Prostate gland (tissue), 2 donors: ENCODE results near the gene TANGO6. TPM values are rescaled to one million over a fixed set of nuclear protein-coding genes. Genes with fewer than 3 reads are reported as not detected.

Experiments
- DNase-seq: peaks from one replicate; pipeline ENCODE4 v3.0.0-alpha.2; 2019; ENCODE audit warnings: low spot score
- H3K27ac ChIP-seq, 2 donors: fragments of 200-600 bp; sonication (generic); 2 replicates each; pipeline ENCODE4 v1.5.1; 2017 to 2019
- H3K27me3 ChIP-seq: fragments of 200-600 bp; sonication (generic); replicated peaks from 2 replicates; pipeline ENCODE4 v1.5.1; 2019; ENCODE audit not compliant: insufficient read depth
- H3K36me3 ChIP-seq, 2 donors: fragments of 200-600 bp; sonication (generic); 1 replicate in 1 of 2; 2 replicates in 1 of 2; pipeline versions ENCODE4 v1.5.1 to v1.8.1; 2017 to 2019
- H3K4me1 ChIP-seq: fragments of 200-600 bp; sonication (generic); replicated peaks from 2 replicates; pipeline ENCODE4 v1.5.1; 2019
- H3K4me3 ChIP-seq, 2 donors: fragments of 200-600 bp; sonication (generic); 2 replicates each; pipeline ENCODE4 v1.5.1; 2017 to 2019
- H3K9me3 ChIP-seq: fragments of 200-600 bp; sonication (generic); 2 replicates; pipeline ENCODE4 v1.5.1; 2017
- POLR2A ChIP-seq: fragments of 450-650 bp; IDR thresholded peaks from one replicate; pipeline ENCODE4 v1.6.1; 2016; ENCODE audit warnings: antibody characterized with exemption, mild to moderate bottlenecking
- POLR2AphosphoS5 ChIP-seq: sonication (generic); formaldehyde crosslinking; IDR thresholded peaks from one replicate; pipeline ENCODE4 v1.6.1; 2017; ENCODE audit warnings: antibody characterized with exemption
- WGBS: methylation state at CpG from one replicate; pipeline ENCODE4 v1.1.5; 2018; 5-methylcytosine and 5-hydroxymethylcytosine counted together
- intact Hi-C: fragments of 100-400 bp; cut with DNase I; formaldehyde crosslinking; loops from one replicate; pipeline ENCODE4 v1.14.2; 2022
- total RNA-seq, 2 donors: library from RNA; depleted of rRNA; stranded (reverse); fragments of >200 nt; gene quantifications; one replicate each; pipeline ENCODE4 v1.1.0, GENCODE V29; 2016
- TF ChIP-seq, protein P1 (sequence below), 4 experiments: fragments of 200-600 bp in 2 of 4; fragments of 450-650 bp in 2 of 4; sonication (generic) in 2 of 4; IDR thresholded peaks; 1 replicate in 3 of 4; 2 replicates in 1 of 4; pipeline ENCODE4 v1.5.1; 2016 to 2019; ENCODE audit warnings: antibody characterized with exemption in 4 of 4, mild to moderate bottlenecking in 2 of 4, moderate library complexity in 2 of 4

TANGO6 gene
- total RNA-seq, 2 donors from 2014 or later, result 13.1 to 28.6 TPM

DNA sequence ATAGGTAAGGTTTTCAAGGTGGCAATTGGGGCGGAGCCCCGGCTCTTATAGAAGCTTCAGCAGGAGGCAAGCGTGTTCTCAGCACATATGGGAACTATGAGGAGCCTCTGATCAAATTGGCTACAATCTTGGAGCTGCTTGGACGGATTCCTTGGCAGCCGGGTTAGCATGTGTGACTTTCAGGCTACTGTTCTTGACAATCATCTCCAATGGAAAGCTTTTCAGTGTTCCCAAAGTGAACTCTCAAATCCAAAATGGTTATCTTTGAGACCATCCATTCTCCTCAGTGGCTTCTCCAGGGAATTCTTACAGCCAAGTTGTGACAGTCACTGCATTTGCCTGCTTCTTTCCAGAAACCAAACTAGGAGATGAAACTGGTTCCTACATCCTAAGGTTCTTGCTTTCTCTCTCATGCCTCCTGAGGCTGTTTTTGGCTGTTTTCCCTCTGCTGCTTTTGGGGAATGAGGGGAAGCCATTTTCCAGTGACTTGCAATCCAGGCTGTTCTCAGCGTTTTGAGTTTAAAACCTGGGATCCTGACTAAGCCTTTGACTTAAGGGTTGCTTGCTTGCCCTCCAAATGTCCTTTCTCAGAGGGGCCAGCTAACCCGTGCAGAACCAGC is 273.0 kb downstream of the TANGO6 start:
- 84% methylated on average over 7 of the region's 7 CpGs for WGBS
- Histone ChIP-seq H3K9me3 (no peaks in the 10 kb centered on the region), H3K27ac (no peak overlapping the region), H3K4me1 (no peaks in the 10 kb centered on the region), H3K36me3 (peaks cover 5 to 24% of the 10 kb centered on the region in 2 donors), H3K4me3 (no peak overlapping the region), H3K27me3 (no peaks in the 10 kb centered on the region)
- intact Hi-C loops, result loop anchor here (5.0 kb wide), 2 partner anchors 209 to 409 kb away; no protein-coding TSS in a partner anchor
- TF ChIP-seq, protein P1, sequence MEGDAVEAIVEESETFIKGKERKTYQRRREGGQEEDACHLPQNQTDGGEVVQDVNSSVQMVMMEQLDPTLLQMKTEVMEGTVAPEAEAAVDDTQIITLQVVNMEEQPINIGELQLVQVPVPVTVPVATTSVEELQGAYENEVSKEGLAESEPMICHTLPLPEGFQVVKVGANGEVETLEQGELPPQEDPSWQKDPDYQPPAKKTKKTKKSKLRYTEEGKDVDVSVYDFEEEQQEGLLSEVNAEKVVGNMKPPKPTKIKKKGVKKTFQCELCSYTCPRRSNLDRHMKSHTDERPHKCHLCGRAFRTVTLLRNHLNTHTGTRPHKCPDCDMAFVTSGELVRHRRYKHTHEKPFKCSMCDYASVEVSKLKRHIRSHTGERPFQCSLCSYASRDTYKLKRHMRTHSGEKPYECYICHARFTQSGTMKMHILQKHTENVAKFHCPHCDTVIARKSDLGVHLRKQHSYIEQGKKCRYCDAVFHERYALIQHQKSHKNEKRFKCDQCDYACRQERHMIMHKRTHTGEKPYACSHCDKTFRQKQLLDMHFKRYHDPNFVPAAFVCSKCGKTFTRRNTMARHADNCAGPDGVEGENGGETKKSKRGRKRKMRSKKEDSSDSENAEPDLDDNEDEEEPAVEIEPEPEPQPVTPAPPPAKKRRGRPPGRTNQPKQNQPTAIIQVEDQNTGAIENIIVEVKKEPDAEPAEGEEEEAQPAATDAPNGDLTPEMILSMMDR (IDR thresholded peaks at IDR 0.05), result no peak
- no peak for TF ChIP-seq POLR2A
- no peak for TF ChIP-seq POLR2AphosphoS5
- no peak for DNase-seq

DNA sequence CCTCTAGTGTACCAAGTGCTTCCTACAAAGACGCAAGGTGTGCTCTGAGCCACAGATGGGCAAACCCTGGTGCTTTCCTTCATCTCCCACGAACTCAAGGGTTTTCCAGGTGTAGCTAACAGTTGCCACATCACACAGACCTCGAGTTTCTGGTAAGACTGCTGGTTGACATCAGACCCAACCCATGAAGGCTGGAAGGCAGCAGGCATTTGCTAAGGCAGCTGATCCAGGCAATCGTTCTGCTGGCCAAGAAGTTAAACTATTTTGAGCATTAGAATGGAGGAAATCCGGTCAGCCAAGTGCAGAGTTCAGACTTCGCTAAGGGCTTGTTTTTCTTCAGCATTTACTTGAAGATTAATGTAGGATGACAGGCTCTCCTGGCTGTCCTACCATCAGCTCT is 273.6 kb downstream of the TANGO6 start:
- Histone ChIP-seq H3K27me3 (no peaks in the 10 kb centered on the region), H3K4me1 (no peaks in the 10 kb centered on the region), H3K36me3 (peaks cover 5 to 24% of the 10 kb centered on the region in 2 donors), H3K27ac (no peak overlapping the region), H3K9me3 (no peaks in the 10 kb centered on the region), H3K4me3 (no peak overlapping the region)
- intact Hi-C loops, result loop anchor here (5.0 kb wide), 2 partner anchors 210 to 410 kb away; no protein-coding TSS in a partner anchor
- no peak for TF ChIP-seq POLR2A
- no peak for TF ChIP-seq POLR2AphosphoS5
- TF ChIP-seq, protein P1 (IDR thresholded peaks at IDR 0.05), result no peak
- no peak for DNase-seq
- 71% methylated on average over 6 of the region's 6 CpGs for WGBS

DNA sequence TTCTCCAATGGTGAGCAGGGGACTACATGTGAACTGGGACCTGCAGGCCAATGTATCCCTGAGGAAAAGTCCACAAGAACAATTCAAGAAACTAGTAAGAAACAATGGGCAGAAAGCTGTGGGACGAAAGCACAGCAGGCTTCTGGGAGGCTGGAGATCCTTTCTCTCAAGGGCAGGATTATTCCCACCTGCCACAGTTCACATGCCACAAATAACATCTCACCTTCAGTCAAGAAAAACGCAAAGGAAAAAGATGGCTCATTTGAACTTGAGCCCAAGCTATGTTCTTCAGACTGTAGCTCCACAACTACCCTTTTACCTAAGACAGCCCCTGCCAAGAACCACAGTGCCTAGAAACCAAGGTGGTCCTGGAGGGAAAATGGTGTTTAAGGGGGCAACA is 275.1 kb downstream of the TANGO6 start:
- no peak overlapping the region for H3K27ac ChIP-seq
- H3K27me3 ChIP-seq, result no peaks in the 10 kb centered on the region
- no peak overlapping the region for H3K4me3 ChIP-seq
- TF ChIP-seq, protein P1 (IDR thresholded peaks at IDR 0.05), result no peak
- TF ChIP-seq POLR2A, result no peak
- TF ChIP-seq POLR2AphosphoS5, result no peak
- DNase-seq, result no peak
- WGBS, result 86% methylated on average over 2 of the region's 2 CpGs
- H3K9me3 ChIP-seq, result no peaks in the 10 kb centered on the region
- intact Hi-C loops, result loop anchor here (5.0 kb wide), 2 partner anchors 211 to 411 kb away; no protein-coding TSS in a partner anchor
- no peaks in the 10 kb centered on the region for H3K4me1 ChIP-seq
- H3K36me3 ChIP-seq, result peaks cover 5 to 24% of the 10 kb centered on the region in 2 donors

DNA sequence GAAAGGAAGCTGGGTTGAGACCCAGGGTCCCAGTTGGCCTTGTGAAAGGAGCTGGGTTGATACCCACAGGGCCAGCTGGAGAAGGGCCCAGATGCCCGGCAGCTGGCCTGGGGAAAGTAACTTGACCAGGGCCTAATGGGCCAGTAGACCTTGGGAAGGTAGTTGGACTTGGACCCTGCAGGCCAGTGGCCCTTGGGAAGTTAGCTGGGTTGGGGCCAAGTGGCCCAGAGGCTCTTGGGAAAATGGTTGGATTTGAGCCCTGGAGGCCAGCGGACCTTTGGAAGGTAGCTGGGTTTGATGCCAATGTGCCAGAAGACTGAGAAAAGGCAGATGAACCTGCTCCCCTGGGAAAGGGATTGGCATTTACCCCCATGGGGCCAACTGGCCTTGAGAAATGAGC is 275.7 kb downstream of the TANGO6 start:
- Histone ChIP-seq H3K36me3 (peaks cover 5 to 24% of the 10 kb centered on the region in 2 donors), H3K27ac (no peak overlapping the region), H3K4me1 (no peaks in the 10 kb centered on the region), H3K9me3 (no peaks in the 10 kb centered on the region), H3K4me3 (no peak overlapping the region), H3K27me3 (no peaks in the 10 kb centered on the region)
- no peak for DNase-seq
- TF ChIP-seq POLR2A, result no peak
- TF ChIP-seq, protein P1 (IDR thresholded peaks at IDR 0.05), result no peak
- no peak for TF ChIP-seq POLR2AphosphoS5
- intact Hi-C loops, result loop anchor here (5.0 kb wide), 2 partner anchors 212 to 412 kb away; no protein-coding TSS in a partner anchor
- 93% methylated on average over 2 of the region's 2 CpGs for WGBS

DNA sequence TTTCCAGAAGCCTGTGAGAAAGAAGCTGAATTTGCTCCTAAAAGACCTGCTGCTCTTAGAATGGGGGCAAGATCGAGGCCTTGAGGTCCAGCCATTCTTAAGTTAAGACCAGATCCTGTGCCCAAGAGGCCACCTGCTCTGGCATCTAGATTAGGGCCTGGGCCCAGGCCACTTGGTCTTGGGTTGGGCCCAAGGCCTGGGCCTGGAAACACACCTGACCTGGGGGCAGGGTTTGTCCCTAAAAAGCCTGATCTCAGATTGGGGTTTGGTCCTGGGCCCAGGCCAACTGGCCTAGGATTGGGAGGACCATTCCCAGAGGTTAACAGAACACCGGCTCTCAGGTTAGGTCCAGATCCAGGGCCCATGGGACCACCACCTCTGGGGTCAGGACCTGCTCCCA is 276.2 kb downstream of the TANGO6 start:
- Histone ChIP-seq H3K4me3 (no peak overlapping the region), H3K27me3 (no peaks in the 10 kb centered on the region), H3K4me1 (no peaks in the 10 kb centered on the region), H3K27ac (no peak overlapping the region), H3K36me3 (peaks cover 5 to 24% of the 10 kb centered on the region in 2 donors), H3K9me3 (no peaks in the 10 kb centered on the region)
- no peak for TF ChIP-seq POLR2A
- no peak for TF ChIP-seq POLR2AphosphoS5
- TF ChIP-seq, protein P1 (IDR thresholded peaks at IDR 0.05), result no peak
- WGBS, result 88% methylated on average over 1 of the region's 2 CpGs
- intact Hi-C loops, result loop anchor here (5.0 kb wide), 2 partner anchors 212 to 412 kb away; no protein-coding TSS in a partner anchor
- DNase-seq, result no peak
